BJ (cell line): Measurements from ENCODE around the gene THSD7A. TPM values are rescaled to one million over a fixed set of nuclear protein-coding genes. Genes with fewer than 3 reads are reported as not detected.

Experiments
- CTCF ChIA-PET: fragments of 350-600 bp; formaldehyde crosslinking; extraction: SDS; loops from one replicate; lab custom pipeline; 2021; ENCODE audit warnings: antibody characterized with exemption, inconsistent platforms; lab: Yijun Ruan, JAX
- POLR2A ChIA-PET: fragments of 300-600 bp; sonication (Branson Sonifier 250); formaldehyde crosslinking; extraction: SDS; loops from one replicate; lab custom pipeline; 2021; ENCODE audit warnings: antibody characterized with exemption; lab: Charles Lee
- DNase-seq: peaks from one replicate; pipeline ENCODE4 v3.0.0-alpha.2; 2011; ENCODE audit warnings: low read depth
- H3K27me3 ChIP-seq: 2 replicates; pipeline ENCODE4 v1.6.0; 2011; ENCODE audit warnings: low read length; ENCODE audit not compliant: control insufficient read depth, insufficient read depth
- H3K36me3 ChIP-seq: 2 replicates; pipeline ENCODE4 v1.5.1; 2011; ENCODE audit warnings: low read length; ENCODE audit not compliant: control insufficient read depth, insufficient read depth
- H3K4me3 ChIP-seq: 2 replicates; pipeline ENCODE4 v1.5.1; 2011; ENCODE audit warnings: low read depth, mild to moderate bottlenecking, control low read depth, low read length
- CTCF ChIP-seq: IDR thresholded peaks from 2 replicates; pipeline ENCODE4 v1.5.1; 2011; ENCODE audit warnings: low read depth, mild to moderate bottlenecking, control low read depth, inconsistent platforms, low read length, moderate library complexity; ENCODE audit not compliant: insufficient read depth
- polyA plus RNA-seq: library from polyadenylated mRNA; depleted of rRNA; stranded (reverse); fragments of >200 nt; gene quantifications from 2 replicates; pipeline ENCODE4 v1.2.3, GENCODE V29; 2011

The THSD7A gene
- polyA plus RNA-seq, 1 experiment: 0.02 TPM

- no peak overlapping the region for H3K4me3 ChIP-seq
- no peaks in the 10 kb centered on the region for H3K36me3 ChIP-seq
- TF ChIP-seq CTCF: no peak
- ChIA-PET POLR2A (no interaction called here), CTCF (no interaction called here)
- no peak for DNase-seq
- no peaks in the 10 kb centered on the region for H3K27me3 ChIP-seq
These were observed 473.4 kb downstream of the THSD7A start for GRCh38 chr7:11358637-11359036.

GRCh38 chr7:11355399-11356005 is 476.5 kb downstream of the THSD7A start:
- no peaks in the 10 kb centered on the region for H3K36me3 ChIP-seq
- POLR2A ChIA-PET: no interaction called here
- no peak overlapping the region for H3K4me3 ChIP-seq
- no peaks in the 10 kb centered on the region for H3K27me3 ChIP-seq
- CTCF ChIA-PET: no interaction called here
- TF ChIP-seq CTCF: no peak
- DNase-seq: no peak

GRCh38 chr7:11346302-11346701 is 485.7 kb downstream of the THSD7A start:
- no peak for DNase-seq
- POLR2A ChIA-PET: no interaction called here
- Histone ChIP-seq H3K4me3 (no peak overlapping the region), H3K36me3 (no peaks in the 10 kb centered on the region), H3K27me3 (no peaks in the 10 kb centered on the region)
- CTCF ChIA-PET: no interaction called here
- TF ChIP-seq CTCF: no peak

- POLR2A ChIA-PET: no interaction called here
- no peak for DNase-seq
- H3K4me3 ChIP-seq: no peak overlapping the region
- no peak for TF ChIP-seq CTCF
- CTCF ChIA-PET: interaction anchor here (1.1 kb wide), 1 partner anchor 33 kb away, joined by 3 read pairs; no protein-coding TSS in a partner anchor
- no peaks in the 10 kb centered on the region for H3K27me3 ChIP-seq
- H3K36me3 ChIP-seq: no peaks in the 10 kb centered on the region
These were observed 486.4 kb downstream of the THSD7A start for GRCh38 chr7:11345621-11346020.

- Histone ChIP-seq H3K4me3 (no peak overlapping the region), H3K36me3 (no peaks in the 10 kb centered on the region), H3K27me3 (no peaks in the 10 kb centered on the region)
- CTCF ChIA-PET: interaction anchor here (0.8 kb wide), 2 partner anchors 8 to 455 kb away, joined by 3 read pairs; no protein-coding TSS in a partner anchor
- TF ChIP-seq CTCF: peak; percentile 66
- DNase-seq: no peak
- POLR2A ChIA-PET: no interaction called here
These were observed 488.1 kb downstream of the THSD7A start for GRCh38 chr7:11343818-11344413.
